Hepatocyte (in vitro differentiated cells): ENCODE data around the gene TMEM132A. TPM values are rescaled to one million over a fixed set of nuclear protein-coding genes. Genes with fewer than 3 reads are reported as not detected.
A peak's percentile ranks its signal among the peaks of the same experiment; 100 is the strongest.

ENCODE experiments used
- DNase-seq: peaks from one replicate; pipeline ENCODE4 v3.0.0-alpha.2; 2016; ENCODE audit warnings: low spot score
- H2AFZ ChIP-seq: fragments of 200-600 bp; sonication (generic); 2 replicates; pipeline ENCODE4 v1.6.0; 2016; ENCODE audit warnings: antibody characterized with exemption, mild to moderate bottlenecking
- H3K27ac ChIP-seq: fragments of 200-600 bp; sonication (generic); 2 replicates; pipeline ENCODE4 v1.5.1; 2016; ENCODE audit warnings: mild to moderate bottlenecking
- H3K27me3 ChIP-seq: fragments of 200-600 bp; sonication (generic); 2 replicates; pipeline ENCODE4 v1.6.1; 2016
- H3K36me3 ChIP-seq: fragments of 200-600 bp; sonication (generic); replicated peaks from 2 replicates; pipeline ENCODE4 v1.5.1; 2016; ENCODE audit warnings: low read depth; ENCODE audit not compliant: insufficient read depth
- H3K4me1 ChIP-seq: fragments of 200-600 bp; sonication (generic); 2 replicates; pipeline ENCODE4 v1.5.1; 2016; ENCODE audit warnings: mild to moderate bottlenecking, moderate library complexity; ENCODE audit not compliant: insufficient read depth
- H3K4me2 ChIP-seq: fragments of 200-600 bp; sonication (generic); 2 replicates; pipeline ENCODE4 v1.6.0; 2016
- H3K4me3 ChIP-seq: fragments of 200-600 bp; sonication (generic); 2 replicates; pipeline ENCODE4 v1.5.1; 2016; ENCODE audit warnings: mild to moderate bottlenecking
- H3K79me2 ChIP-seq: fragments of 200-600 bp; sonication (generic); 2 replicates; pipeline ENCODE4 v1.6.0; 2017; ENCODE audit warnings: mild to moderate bottlenecking
- H3K9me2 ChIP-seq: fragments of 200-600 bp; sonication (generic); replicated peaks from 2 replicates; pipeline ENCODE4 v1.6.0; 2017; ENCODE audit warnings: mild to moderate bottlenecking; ENCODE audit not compliant: insufficient read depth
- H3K9me3 ChIP-seq: fragments of 200-600 bp; sonication (generic); 2 replicates; pipeline ENCODE4 v1.5.1; 2016; ENCODE audit warnings: low read depth, mild to moderate bottlenecking
- H4K20me1 ChIP-seq: fragments of 200-600 bp; sonication (generic); 2 replicates; pipeline ENCODE4 v1.6.0; 2016; ENCODE audit warnings: mild to moderate bottlenecking; ENCODE audit not compliant: insufficient read depth, poor library complexity, severe bottlenecking
- CTCF ChIP-seq: fragments of 200-600 bp; sonication (generic); IDR thresholded peaks from 2 replicates; pipeline ENCODE4 v1.5.1; 2016; ENCODE audit warnings: antibody characterized with exemption, mild to moderate bottlenecking; ENCODE audit not compliant: poor library complexity
- EZH2 ChIP-seq: fragments of 200-600 bp; sonication (generic); IDR thresholded peaks from 2 replicates; pipeline ENCODE4 v1.6.1; 2016; ENCODE audit warnings: antibody characterized with exemption, mild to moderate bottlenecking, borderline replicate concordance
- EZH2phosphoT487 ChIP-seq: fragments of 200-600 bp; sonication (generic); IDR thresholded peaks from one replicate; pipeline ENCODE4 v1.6.1; 2018; ENCODE audit warnings: antibody characterized with exemption, mild to moderate bottlenecking, low read depth, moderate library complexity; ENCODE audit not compliant: unreplicated experiment, severe bottlenecking
- WGBS: methylation state at CpG from one replicate; pipeline ENCODE4 v1.1.6; 2016; ENCODE audit warnings: low lambda C conversion rate; ENCODE audit errors: missing lambda C conversion rate; 5-methylcytosine and 5-hydroxymethylcytosine counted together
- polyA plus RNA-seq: library from polyadenylated mRNA; unstranded; fragments of >200 nt; fragmentation: Nextera tagmentation; extraction: Ambion mirVana; gene quantifications from 2 replicates; pipeline ENCODE4 v1.2.1, GENCODE V29; 2016
- total RNA-seq: library from RNA; depleted of rRNA; stranded (reverse); fragments of >200 nt; gene quantifications from 2 replicates; pipeline ENCODE4 v1.2.3, GENCODE V29; 2014

TMEM132A gene
- total and polyA plus RNA-seq, 2 experiments from 2014 or later, result 44.3 to 98.7 TPM

- TF ChIP-seq EZH2phosphoT487 (no peak), CTCF (no peak), EZH2 (no peak)
- H4K20me1 ChIP-seq, result no peaks in the 10 kb centered on the region
- no peak overlapping the region for H3K4me3 ChIP-seq
- peak overlapping the region; percentile 98 for H3K4me2 ChIP-seq
- no peaks in the 10 kb centered on the region for H3K27me3 ChIP-seq
- peaks cover 10% of the 10 kb centered on the region for H3K79me2 ChIP-seq
- no peaks in the 10 kb centered on the region for H3K9me2 ChIP-seq
- no peak overlapping the region for H3K27ac ChIP-seq
- WGBS, result 67% methylated on average over 6 of the region's 6 CpGs
- no peak for DNase-seq
- H3K4me1 ChIP-seq, result peaks cover 5% of the 10 kb centered on the region
- H3K36me3 ChIP-seq, result no peaks in the 10 kb centered on the region
- H2AFZ ChIP-seq, result no peak overlapping the region
- H3K9me3 ChIP-seq, result no peaks in the 10 kb centered on the region
These were observed 1.6 kb downstream of the TMEM132A start for GRCh38 chr11:60925868-60926267.

- DNase-seq, result no peak
- Histone ChIP-seq H3K27me3 (no peaks in the 10 kb centered on the region), H3K4me3 (no peak overlapping the region), H3K9me2 (no peaks in the 10 kb centered on the region), H4K20me1 (no peaks in the 10 kb centered on the region), H2AFZ (no peak overlapping the region), H3K36me3 (no peaks in the 10 kb centered on the region), H3K27ac (no peak overlapping the region), H3K4me1 (peaks cover 5% of the 10 kb centered on the region), H3K4me2 (no peak overlapping the region), H3K9me3 (no peaks in the 10 kb centered on the region), H3K79me2 (peaks cover 10% of the 10 kb centered on the region)
- TF ChIP-seq CTCF (no peak), EZH2phosphoT487 (no peak), EZH2 (no peak)
- WGBS, result 96% methylated on average over 8 of the region's 8 CpGs
These were observed 2.2 kb downstream of the TMEM132A start for GRCh38 chr11:60926500-60926899.

- H3K36me3 ChIP-seq, result no peaks in the 10 kb centered on the region
- no peak for TF ChIP-seq CTCF
- TF ChIP-seq EZH2phosphoT487, result no peak
- TF ChIP-seq EZH2, result no peak
- DNase-seq, result no peak
- no peak overlapping the region for H3K27ac ChIP-seq
- H3K79me2 ChIP-seq, result peaks cover 10% of the 10 kb centered on the region
- H3K4me1 ChIP-seq, result peaks cover 5% of the 10 kb centered on the region
- 96% methylated on average over 7 of the region's 8 CpGs for WGBS
- H3K9me2 ChIP-seq, result no peaks in the 10 kb centered on the region
- no peaks in the 10 kb centered on the region for H3K9me3 ChIP-seq
- H4K20me1 ChIP-seq, result no peaks in the 10 kb centered on the region
- H3K4me2 ChIP-seq, result no peak overlapping the region
- no peaks in the 10 kb centered on the region for H3K27me3 ChIP-seq
- no peak overlapping the region for H2AFZ ChIP-seq
- H3K4me3 ChIP-seq, result no peak overlapping the region
These were observed 2.9 kb downstream of the TMEM132A start for GRCh38 chr11:60927061-60927592.
